Stromal cell of bone marrow (primary cell): ENCODE data around the gene EIF6.
"Not testable (repeated sequence)": the region's sequence is repeated elsewhere in the genome, so short reads cannot be mapped to it uniquely, and the experiment has no call there.

Experiments
- DNase-seq: peaks from one replicate; pipeline ENCODE4 v3.0.0-alpha.2; 2012; ENCODE audit warnings: low read depth

The EIF6 gene

DNA sequence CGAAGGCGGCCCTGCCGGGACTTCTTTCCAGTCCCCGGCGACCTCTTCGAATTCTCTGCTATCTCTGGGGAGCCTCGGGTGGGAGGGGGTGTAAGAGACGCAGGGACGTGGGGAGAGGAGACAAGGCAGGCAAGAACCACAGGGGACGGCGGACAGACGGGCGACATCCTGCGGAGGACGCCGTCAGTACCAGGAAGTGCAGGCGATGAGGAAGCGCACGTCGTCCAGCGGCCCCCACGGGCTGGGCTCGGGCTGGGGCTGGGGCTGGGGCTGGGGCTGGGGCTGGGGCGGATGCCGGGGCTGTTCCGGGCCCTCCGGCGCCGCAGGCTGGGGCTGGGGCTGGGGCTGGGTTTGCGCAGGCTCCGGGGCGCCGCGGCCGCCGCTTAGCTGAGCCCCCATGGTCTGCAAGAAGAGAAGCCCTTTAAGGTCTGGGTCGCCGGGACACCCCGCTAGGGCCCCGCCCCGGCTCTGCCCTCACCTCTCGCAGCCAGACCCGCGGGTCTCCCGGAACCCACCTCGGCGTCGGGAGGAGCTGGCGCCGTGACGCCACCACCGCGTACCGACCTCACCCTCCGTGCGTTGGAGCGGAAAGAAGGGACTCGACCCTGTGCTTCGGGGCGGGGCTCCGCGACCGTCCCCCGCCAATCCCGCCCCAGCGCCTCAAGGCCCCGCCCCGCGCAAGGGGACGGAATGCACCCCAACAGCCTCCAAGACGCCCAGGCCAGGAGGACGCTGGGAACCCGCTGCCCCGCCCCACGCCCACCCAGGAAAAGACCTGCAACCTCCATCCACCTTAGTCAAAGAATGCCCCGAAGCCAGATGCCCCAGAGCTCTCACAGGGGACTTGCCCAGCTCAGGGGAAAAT, 6.8 kb downstream of the EIF6 start, which contains the start of gene MMP24OS:
TSS of gene MMP24OS (minus strand) at position 592 of the 865 bp plus-strand sequence. CDS start at position 399, 193 bp downstream.
- peak; percentile 75 for DNase-seq

DNA sequence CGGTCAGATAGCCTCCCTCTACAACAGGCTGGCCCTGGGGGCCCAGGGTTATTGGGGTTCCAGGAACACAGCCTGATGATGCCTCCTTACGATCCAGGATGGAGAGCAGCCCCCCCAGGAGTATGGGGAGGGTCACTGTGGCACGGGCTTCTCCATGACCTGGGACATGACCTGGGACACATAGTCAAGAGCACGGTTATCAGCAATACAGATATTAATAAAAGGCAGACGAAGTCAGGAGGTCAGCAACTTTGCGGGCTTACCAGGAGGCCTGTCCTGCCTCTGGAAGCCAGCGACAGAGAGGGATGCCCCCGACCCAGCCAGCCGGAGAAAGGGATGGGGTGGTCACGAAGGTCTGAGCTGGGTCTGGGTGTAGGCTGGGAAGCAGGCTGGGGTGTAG, 7.4 kb downstream of the EIF6 start:
- DNase-seq, result no peak

DNA sequence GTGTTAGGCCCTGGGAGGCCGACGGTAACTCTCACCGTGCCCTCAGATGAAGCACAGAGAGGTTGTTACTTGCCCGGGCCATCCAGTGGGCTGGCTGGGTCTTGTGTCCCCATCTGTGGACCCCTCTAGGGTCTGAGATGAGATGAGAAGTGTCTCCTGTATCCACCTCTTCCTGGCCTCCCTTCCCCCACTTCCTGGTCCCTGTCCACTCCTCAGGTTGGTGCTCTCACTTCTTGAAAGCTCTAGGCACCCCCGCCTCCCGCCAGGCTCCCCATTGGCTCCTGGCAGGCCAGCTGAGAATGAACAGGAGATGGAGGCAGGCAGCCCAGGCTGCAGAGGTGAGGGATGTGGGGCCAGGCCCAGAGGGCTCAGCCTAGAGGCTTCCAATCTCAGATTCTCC, 8.2 kb downstream of the EIF6 start:
- no peak for DNase-seq

DNA sequence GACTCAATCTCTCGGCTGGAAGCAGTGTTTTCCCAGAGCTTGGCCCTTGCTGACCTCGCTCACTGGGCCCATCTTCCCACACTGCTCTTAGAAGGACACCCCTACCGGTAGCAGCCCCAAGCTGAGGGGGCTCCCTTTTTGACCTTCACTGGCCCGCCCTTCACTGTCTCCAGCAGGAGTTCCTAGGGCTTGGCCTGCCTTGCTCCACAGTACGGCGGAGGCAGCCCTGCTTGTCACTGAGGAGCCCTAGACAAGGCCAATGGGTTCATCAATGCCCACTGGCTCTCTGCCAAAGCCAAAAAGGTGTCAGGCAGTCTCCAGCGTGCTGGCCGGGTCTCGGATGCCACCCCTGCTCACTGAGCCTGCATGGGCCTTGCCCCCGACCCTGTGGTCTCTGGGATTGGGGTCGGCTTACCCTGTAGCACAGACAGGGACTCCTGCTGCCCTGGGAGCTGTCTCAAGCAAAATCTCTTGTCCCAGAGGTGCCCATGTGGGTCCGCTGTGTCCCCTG, 8.8 kb downstream of the EIF6 start:
- DNase-seq, result no peak

DNA sequence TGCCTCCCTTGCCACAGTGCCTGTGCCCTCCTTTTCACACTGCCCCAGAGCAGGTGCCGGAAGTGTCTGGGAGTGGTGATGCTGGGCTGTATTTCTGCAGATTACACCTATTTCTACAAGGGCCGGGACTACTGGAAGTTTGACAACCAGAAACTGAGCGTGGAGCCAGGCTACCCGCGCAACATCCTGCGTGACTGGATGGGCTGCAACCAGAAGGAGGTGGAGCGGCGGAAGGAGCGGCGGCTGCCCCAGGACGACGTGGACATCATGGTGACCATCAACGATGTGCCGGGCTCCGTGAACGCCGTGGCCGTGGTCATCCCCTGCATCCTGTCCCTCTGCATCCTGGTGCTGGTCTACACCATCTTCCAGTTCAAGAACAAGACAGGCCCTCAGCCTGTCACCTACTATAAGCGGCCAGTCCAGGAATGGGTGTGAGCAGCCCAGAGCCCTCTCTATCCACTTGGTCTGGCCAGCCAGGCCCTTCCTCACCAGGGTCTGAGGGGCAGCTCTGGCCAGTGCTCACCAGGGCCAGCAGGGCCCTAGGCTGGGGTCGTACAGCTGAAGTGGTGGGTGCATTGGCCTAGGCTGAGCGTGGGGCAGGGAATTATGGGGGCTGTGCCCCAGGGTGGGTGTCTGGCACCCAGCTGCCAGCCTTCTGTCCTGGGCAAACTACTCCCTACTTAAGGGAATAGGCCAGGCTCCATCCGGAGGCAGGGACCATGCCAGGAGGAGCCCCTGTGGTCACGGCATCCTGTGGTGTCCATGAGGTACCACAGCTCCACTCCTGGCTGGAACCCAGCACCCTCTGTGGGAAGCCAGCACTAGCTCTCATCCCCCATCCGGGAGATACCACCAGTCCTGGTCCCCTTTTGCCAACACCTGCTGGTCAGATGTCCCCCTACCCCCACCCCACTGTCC, 10.1 kb downstream of the EIF6 start:
- DNase-seq, result no peak

DNA sequence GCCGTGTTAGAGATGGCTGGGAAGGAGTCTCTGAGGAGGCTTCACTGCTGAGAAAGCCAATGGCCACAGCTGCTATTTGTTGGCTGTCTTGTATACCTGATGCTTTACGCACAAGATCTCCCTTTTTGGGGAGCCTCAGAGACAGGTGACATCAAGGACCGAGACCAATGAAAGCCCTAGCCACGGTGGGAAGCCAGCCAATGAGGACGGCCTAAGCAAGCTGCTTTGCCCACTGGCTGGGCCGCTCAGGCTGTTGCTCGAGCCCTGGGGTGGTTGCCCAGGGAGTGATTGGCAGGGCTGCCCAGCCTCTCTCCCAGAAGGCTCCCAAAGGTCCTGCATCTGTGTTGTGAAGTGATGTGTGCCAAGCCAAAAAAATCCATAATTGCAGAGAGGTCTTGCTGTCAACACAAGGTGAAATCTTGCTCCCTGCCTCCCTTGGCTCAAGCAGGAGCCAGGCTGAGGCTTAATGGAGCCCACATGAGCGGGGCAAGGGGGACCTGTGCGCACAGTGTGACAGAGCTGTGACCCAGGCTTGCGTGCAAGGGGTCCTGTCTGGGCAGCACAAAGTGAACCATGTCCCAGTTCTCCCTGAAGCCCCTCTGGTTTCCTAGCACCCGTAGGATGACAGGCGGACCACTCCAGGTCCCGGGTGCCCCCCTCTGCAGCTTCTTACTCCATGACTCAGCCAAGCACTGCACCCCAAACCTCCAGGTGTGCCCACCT, 11.0 kb downstream of the EIF6 start:
- no peak for DNase-seq

DNA sequence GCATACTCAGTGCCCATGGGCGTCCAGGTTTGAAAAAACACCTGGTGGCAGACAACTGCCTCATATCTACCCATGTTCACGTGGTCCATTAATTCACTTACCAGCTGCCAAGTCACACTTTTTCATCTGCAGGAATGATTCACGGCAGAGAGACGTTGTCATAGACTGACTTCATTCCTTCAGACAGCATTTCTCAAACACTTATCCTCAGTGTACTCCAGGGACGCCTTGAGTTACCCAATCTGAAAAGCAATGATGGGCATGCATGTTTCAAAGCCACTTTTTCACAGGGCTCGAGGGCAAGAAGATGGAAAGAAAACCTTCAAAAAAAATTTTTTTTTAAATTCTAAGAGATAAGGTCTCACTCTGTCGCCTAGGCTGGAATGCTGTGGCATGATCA, 12.7 kb downstream of the EIF6 start:
- peak; percentile 71 for DNase-seq

DNA sequence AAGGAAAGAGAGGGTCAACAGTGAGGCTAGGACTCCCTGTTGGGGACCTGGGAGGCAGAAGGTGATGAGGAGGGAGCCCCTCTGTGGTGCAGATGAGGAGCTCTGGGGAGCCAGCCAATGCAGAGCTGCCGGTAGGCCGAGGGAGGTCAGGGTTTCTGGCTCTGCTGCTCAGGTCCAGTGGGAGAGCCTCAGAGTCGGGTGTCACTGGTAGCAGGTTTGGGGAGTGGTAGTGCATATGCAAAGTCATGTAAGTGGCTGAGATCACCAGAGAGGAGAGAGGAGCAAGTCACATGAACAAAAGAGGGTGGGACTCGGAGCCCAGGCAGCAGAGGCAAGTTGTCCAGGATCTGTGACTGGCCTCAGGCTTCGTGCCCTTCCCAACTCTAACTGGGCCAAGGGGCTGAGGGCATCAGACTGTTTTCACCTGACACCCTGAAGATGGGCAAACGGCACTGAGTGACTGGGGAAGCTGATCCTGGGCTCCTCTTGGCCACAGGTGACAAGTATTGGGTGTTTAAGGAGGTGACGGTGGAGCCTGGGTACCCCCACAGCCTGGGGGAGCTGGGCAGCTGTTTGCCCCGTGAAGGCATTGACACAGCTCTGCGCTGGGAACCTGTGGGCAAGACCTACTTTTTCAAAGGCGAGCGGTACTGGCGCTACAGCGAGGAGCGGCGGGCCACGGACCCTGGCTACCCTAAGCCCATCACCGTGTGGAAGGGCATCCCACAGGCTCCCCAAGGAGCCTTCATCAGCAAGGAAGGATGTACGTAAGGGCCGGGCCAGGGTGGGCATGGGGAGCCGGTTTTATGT, 13.3 kb downstream of the EIF6 start:
- DNase-seq, result no peak

DNA sequence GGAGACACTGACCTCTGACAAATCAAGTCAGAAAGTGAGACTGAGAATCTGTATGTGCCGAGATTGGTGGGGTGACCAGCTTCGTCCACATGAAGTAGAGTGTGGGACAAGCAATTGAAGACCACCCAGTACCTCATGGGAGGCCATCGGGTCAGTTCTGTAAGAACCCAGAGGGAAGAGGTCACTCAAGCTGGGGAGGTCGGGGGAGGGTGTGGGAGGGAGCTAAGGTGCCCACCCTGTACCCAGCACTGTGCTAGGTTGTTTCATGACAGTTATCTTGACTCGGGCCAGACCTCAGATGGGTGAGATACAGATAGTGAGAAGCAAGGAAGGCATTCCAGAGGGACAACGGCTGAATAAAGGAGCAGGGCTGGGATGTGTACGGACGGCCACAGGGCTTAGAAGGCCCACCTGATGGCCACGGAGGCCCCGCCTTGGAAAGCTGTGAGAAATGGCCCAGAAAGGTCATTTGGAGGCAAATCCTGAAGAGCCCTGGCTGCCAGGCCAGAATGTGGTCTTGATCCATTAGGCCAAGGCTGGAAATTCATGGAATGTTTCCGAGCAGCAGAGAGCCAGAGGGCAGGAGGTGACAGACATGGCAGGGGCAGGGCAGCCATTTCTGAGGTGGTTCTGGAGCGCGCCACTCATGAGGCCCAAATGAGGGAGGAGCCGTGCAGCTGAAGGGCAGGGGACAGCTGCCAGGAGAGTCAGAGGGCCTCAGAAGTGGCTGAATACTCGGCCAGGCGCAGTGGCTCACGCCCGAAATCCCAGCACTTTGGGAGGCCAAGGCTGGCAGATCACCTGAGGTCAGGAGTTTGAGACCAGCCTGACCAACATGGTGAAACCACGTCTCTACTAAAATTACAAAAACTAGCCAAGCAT, 14.3 kb downstream of the EIF6 start:
- no peak for DNase-seq

DNA sequence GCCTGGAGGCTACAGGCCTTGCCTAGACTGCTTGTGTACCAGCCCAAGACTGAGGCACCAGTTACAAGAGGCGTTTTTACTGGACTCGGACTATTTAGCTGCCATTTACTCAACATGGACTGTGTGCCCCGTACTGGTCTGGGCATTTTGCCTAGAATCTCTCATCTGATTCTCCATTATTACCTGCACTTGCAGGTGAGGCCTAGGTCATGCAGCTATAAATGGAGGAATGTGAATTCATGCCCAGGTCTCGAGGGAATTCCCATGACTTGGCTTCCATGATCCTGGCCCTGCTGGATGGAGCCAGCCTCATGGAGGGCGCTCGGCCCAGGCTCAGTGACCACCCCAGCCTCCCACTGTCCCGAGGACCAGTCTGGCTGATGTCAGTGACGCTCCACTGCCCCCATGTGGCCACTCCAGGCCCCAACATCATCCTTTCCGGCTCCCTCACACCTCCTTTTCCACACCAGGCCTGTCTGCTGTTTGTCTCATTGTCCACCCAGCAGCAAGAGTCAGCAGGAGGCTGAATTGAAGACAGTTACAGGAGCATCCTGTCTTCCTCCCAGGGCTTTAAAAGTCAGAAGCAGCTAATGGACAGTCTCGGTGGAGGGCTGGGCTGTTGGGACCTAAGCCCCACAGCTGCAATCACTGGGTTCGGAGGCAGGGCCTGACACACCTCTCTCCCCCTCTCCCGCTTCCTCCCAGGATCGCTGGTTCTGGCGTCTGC, 15.4 kb downstream of the EIF6 start:
- peak; percentile 28 for DNase-seq

DNA sequence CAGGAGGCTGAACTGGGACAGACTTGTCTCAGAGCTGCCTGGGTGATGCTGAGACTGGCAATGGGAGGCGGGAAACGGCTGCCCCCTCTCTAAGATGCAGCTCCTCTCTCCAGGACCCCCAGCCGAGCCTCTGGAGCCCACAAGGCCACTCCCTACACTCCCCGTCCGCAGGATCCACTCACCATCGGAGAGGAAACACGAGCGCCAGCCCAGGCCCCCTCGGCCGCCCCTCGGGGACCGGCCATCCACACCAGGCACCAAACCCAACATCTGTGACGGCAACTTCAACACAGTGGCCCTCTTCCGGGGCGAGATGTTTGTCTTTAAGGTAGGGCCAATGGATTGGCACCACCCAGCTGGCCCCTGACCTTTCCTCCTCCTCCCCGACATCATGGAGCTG, 17.5 kb downstream of the EIF6 start:
- DNase-seq, result no peak

DNA sequence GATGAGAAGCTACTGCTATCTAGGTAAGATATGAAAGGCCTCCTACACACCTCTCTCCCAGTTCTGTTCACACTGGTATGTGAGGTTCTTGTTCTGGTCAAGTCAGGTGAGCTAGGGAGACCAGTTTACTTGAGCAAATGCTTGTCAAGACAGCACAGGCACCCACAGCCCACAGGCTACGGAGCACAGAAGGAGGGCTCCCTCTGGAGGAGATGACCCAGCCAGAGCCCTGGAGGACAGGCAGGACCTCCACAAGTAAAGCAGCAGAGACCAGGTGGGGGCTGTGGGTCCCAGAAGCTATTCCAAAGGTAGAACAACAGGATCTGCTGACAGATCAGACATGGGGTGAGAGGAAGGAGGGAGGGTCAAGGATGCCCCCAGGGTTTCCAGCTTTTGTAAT, 19.8 kb downstream of the EIF6 start:
- DNase-seq, result no peak

DNA sequence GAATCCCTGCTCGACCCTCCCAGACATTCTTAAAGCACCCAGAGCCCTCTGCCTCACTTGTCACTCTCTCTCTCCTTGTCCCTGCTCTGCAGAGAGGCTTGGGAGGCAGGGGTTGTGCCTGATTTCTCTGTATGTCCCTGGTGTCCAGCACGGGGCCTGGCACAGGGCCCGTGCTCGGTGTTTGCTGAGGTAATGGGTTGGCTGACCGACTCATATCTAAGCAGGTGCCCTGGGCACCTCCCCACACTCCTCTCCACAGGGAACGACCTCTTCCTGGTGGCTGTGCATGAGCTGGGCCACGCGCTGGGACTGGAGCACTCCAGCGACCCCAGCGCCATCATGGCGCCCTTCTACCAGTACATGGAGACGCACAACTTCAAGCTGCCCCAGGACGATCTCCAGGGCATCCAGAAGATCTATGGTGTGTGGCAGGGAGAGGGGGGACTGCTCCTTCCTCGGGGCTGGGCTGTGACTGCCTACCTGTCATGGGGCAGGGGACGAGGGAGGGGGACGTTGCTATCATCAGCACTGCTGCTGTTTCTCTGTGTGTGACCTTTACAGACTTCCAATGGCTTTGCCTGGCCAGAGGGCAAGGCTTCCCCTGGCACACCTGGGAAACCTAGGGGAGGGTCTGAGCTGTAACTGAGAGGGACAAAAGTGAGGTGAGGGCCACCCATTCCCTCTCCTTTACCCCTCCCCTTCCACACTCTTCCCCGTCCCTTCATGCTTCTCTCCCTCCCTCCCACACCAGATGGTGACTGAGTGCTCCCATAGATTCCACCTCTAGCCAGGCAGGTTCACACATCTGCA, 20.8 kb downstream of the EIF6 start:
- DNase-seq, result no peak

DNA sequence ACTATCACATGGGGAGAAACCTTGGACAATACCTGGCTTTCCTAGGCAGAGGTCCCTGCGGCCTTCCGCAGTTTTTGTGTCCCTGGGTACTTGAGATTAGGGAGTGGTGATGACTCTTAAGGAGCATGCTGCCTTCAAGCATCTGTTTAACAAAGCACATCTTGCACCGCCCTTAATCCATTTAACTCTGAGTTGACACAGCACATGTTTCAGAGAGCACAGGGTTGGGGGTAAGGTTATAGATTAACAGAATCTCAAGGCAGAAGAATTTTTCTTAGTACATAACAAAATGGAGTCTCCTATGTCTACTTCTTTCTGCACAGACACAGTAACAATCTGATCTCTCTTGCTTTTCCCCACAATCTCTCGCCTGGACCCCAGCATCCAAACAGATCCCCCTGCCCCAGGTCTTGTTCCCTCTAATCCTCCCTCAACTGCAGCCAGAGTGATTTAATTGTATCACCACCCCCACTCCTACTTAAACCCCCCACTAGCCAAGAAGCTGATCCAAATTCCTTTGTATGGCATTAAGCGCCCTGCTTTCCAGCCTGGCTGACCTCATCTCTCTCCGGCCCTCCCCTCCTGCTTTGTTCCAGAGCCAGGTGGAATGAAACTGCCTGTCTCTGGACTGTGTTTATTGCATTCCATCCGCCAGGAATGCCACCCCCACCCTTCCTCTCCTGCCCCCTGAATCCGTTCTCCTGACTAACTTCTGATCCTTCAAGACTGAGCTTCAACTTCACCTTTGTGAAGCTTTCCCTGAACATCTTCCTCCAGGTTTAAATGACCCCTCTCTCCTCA, 21.6 kb downstream of the EIF6 start:
- DNase-seq, result not testable (repeated sequence)

DNA sequence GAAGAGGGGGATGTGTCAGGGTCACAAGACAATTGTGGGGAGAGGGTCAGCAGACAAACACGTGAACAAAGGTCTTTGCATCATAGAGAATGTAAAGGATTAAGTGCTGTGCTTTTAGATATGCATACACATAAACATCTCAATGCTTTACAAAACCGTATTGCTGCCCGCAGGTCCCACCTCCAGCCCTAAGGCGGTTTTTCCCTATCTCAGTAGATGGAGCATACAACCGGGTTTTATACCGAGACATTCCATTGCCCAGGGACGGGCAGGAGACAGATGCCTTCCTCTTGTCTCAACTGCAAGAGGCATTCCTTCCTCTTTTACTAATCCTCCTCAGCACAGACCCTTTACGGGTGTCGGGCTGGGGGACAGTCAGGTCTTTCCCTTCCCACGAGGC, 22.3 kb downstream of the EIF6 start:
- DNase-seq, result not testable (repeated sequence)

DNA sequence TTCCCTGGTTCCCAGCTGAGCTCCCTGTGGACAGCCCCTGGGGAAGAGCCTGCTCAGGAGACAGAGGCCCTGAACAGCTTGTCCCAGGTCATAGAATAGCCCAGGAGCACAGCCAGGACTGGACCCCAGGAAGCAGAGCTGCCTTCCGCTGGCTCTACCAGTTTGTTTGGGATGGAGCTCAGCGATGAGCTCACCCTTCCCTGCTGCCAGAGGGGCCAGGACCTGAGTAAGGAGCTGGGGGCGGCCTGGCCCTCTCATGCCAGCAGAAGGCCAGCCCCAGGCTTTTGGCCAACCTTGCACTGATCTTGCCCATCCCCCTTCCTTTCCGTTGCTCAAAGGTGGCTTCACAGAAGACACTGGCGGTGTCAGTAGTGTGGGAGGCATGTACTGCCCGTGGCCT, 24.1 kb downstream of the EIF6 start:
- no peak for DNase-seq

DNA sequence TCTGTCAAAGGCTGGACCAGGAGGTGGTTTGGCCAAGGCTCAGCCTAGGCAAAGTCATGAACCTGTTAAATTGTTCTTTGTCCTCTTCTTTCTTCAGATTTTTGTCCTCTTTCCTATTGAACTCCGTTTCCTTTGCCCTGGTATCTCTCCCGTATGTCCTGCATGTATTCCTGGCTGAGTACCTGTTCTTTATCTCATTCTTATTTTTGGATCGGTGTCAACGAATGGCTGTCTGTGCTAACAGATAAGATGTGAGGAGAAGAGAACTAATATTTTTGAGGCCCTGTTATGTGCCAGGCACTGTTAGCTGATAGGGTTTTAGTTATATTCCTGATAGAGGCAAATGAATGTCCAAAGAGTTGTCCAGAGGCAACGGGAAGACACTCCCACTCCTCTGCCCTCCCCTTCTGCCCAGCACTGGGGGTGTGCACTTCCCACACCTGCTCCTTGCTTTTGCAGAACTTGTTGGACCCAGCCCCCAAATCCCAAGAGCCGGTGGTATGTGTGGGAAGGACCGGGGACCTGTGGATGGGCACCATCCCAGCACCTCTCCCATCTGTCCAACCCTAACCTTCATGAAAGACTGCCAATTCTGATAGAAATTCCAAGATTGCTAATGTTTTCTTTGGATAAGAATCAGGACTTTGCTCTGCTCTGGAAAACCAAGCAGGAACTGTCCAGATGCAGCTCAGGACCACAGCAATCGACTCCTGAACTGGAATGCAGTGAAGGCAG, 27.2 kb downstream of the EIF6 start:
- no peak for DNase-seq
